Ramos (cell line): ENCODE measurements around the gene BLOC1S5.

Experiments
- in situ Hi-C: fragments of 300-500 bp; cut with MboI; formaldehyde crosslinking; loops from one replicate; pipeline ENCODE4 v1.14.3; 2022; ENCODE audit warnings: low sequenced_read_pairs; ENCODE audit not compliant: unreplicated experiment

Gene BLOC1S5

GRCh38 chr6:8063761-8064637, at the start of gene BLOC1S5:
TSS of gene BLOC1S5 (minus strand) at chr6:8064389. CDS start at chr6:8064376, 13 bp downstream.
- in situ Hi-C loops, result no loop called here

GRCh38 chr6:8113131-8113654, 49.0 kb upstream of the BLOC1S5 start:
- in situ Hi-C loops, result no loop called here

- in situ Hi-C loops, result no loop called here
Observed at GRCh38 chr6:8110725-8111124, 46.5 kb upstream of the BLOC1S5 start.

GRCh38 chr6:8110117-8110721, 46.0 kb upstream of the BLOC1S5 start:
- in situ Hi-C loops, result no loop called here

GRCh38 chr6:8108759-8109539, 44.8 kb upstream of the BLOC1S5 start:
- in situ Hi-C loops, result no loop called here

GRCh38 chr6:8108031-8108660, 44.0 kb upstream of the BLOC1S5 start:
- in situ Hi-C loops, result no loop called here

- in situ Hi-C loops, result no loop called here
Observed at GRCh38 chr6:8105791-8106190, 41.6 kb upstream of the BLOC1S5 start.

- in situ Hi-C loops, result no loop called here
Observed at GRCh38 chr6:8103726-8104125, 39.5 kb upstream of the BLOC1S5 start.

GRCh38 chr6:8102122-8102958, 38.2 kb upstream of the BLOC1S5 start, which contains the start of gene EEF1E1:
TSS of gene EEF1E1 (minus strand) at chr6:8102548. CDS start at chr6:8102521, 27 bp downstream.
- in situ Hi-C loops, result no loop called here

- in situ Hi-C loops, result no loop called here
Observed at GRCh38 chr6:8100159-8100854, 36.1 kb upstream of the BLOC1S5 start.

GRCh38 chr6:8090650-8091049, 26.5 kb upstream of the BLOC1S5 start:
- in situ Hi-C loops, result no loop called here

- in situ Hi-C loops, result no loop called here
Observed at GRCh38 chr6:8088886-8089285, 24.7 kb upstream of the BLOC1S5 start.

- in situ Hi-C loops, result no loop called here
Observed at GRCh38 chr6:8087870-8088754, 23.9 kb upstream of the BLOC1S5 start.

- in situ Hi-C loops, result no loop called here
Observed at GRCh38 chr6:8086755-8087306, 22.6 kb upstream of the BLOC1S5 start.

- in situ Hi-C loops, result no loop called here
Observed at GRCh38 chr6:8085053-8085511, 20.9 kb upstream of the BLOC1S5 start.

- in situ Hi-C loops, result no loop called here
Observed at GRCh38 chr6:8084586-8084985, 20.4 kb upstream of the BLOC1S5 start.
